Heart left ventricle (tissue), 13 donors: ENCODE measurements around the gene GSDME.

Source experiments
- POLR2A ChIP-seq, 2 donors: fragments of 450-650 bp; IDR thresholded peaks; one replicate each; pipeline ENCODE4 v1.6.1; 2017; ENCODE audit warnings: antibody characterized with exemption in 2 of 2, mild to moderate bottlenecking in 2 of 2, moderate library complexity in 2 of 2
- TF ChIP-seq, protein P1 (sequence below), 12 donors: fragments of 200-600 bp; sonication (generic) in 4 of 12; IDR thresholded peaks; one replicate each; pipeline versions ENCODE4 v1.5.0 to v1.8.0; 2018 to 2022; ENCODE audit warnings: antibody characterized with exemption in 12 of 12, mild to moderate bottlenecking in 5 of 12
- donor health status: ischemic (EF 13 %, LVEDD 7.1; RV severe dilation, severe dysfunction).
- donor health status: DM: no; HTN: yes; CAD: no.
- donor health status: DM: no; HTN: no; CAD: no.
- donor health status: ischemic (EF 25% LVEDD 6.9; RV normal size, moderate dysfunction).
- donor health status: ischemic (EF 25% LVEDD 5.7; RV mildly dilated, moderate dysfunction).
- donor health status: ischemic (EF 35%, LVEDD 5.7; RV mildly dilated, moderate dysfunction).
- donor health status: nonischemic (EF 11% LVEDD 7.7; RV severe dilation, severe dysfunction).
- donor health status: DM: yes; HTN: yes; CAD: no.
- donor health status: PGD.
- donor health status: ischemic (EF 29% LVEDD 5.4; RV normal size, mild dysfunction).
- donor health status: nonischemic (EF 23%, LVEDD 6.1; RV moderate dilation, normal function).

DNA sequence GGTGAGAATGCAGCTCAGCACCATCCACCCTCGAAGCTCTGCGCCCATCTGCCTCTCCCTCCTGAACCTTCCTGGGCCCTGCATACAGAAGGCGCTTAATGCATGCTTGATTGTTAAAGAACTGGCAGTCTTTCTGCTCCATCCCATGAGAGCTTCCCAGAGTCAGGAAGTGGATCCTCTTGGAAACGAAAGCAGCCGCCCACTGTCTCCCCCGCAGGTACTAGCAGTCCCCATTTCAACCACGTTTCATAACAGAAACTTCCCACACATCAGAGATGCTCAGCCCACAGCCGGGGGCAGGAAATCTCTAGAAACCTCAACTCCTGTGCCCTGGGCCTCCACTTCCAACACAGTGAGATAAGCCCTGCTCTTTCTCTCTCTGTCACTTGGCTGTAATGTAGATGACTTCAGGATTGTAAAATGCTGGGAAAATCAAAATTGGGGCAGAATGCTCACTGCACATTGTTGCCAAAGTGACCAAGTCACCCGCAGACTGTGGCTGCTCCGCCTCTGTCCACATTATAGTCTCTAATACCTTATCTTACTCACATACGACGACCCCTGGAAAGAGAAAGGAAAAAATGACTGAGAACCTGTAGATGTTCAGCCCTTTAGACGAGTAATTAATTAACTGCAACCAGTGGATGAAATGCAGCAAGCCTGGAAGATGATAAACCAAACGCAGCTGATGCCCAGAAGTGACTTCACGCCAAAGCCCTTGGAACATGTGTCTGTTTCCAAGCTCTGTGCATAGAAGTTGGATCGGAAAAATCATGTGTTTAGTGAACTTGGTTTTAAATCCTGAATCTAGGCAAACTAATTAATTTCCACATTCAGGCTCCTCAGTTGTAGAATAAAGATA lies 28.5 kb downstream of the GSDME start:
- TF ChIP-seq, protein P1, sequence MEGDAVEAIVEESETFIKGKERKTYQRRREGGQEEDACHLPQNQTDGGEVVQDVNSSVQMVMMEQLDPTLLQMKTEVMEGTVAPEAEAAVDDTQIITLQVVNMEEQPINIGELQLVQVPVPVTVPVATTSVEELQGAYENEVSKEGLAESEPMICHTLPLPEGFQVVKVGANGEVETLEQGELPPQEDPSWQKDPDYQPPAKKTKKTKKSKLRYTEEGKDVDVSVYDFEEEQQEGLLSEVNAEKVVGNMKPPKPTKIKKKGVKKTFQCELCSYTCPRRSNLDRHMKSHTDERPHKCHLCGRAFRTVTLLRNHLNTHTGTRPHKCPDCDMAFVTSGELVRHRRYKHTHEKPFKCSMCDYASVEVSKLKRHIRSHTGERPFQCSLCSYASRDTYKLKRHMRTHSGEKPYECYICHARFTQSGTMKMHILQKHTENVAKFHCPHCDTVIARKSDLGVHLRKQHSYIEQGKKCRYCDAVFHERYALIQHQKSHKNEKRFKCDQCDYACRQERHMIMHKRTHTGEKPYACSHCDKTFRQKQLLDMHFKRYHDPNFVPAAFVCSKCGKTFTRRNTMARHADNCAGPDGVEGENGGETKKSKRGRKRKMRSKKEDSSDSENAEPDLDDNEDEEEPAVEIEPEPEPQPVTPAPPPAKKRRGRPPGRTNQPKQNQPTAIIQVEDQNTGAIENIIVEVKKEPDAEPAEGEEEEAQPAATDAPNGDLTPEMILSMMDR (IDR thresholded peaks at IDR 0.05), result no peak
- no peak for TF ChIP-seq POLR2A (IDR thresholded peaks at IDR 0.05)
